ENCODE results near the gene PTPN11.
"Not testable (repeated sequence)": the region's sequence is repeated elsewhere in the genome, so short reads cannot be mapped to it uniquely, and the experiment has no call there.

Gene PTPN11

DNA sequence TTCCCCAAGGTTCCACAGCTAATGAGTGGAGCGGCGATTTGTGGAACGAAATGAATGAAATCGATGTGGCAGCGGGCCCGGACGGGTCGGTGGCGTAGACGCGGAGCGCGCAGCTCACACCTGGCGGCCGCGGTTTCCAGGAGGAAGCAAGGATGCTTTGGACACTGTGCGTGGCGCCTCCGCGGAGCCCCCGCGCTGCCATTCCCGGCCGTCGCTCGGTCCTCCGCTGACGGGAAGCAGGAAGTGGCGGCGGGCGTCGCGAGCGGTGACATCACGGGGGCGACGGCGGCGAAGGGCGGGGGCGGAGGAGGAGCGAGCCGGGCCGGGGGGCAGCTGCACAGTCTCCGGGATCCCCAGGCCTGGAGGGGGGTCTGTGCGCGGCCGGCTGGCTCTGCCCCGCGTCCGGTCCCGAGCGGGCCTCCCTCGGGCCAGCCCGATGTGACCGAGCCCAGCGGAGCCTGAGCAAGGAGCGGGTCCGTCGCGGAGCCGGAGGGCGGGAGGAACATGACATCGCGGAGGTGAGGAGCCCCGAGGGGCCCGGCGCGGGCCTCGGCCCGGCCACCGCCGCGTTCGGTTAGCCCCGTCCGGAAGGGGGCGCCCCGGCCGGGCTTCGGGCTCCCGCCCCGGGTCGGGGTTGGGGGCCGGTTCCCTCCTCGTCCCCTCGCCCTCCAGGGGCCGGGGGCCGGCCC is at the start of gene PTPN11:
Gene PTPN11, plus strand, starts transcription at position 340 of the 689 bp plus-strand sequence. Its CDS starts 165 bp downstream, at position 505.
- DNase-seq (ENCODE audit: low read depth, low spot score) = no peak

DNA sequence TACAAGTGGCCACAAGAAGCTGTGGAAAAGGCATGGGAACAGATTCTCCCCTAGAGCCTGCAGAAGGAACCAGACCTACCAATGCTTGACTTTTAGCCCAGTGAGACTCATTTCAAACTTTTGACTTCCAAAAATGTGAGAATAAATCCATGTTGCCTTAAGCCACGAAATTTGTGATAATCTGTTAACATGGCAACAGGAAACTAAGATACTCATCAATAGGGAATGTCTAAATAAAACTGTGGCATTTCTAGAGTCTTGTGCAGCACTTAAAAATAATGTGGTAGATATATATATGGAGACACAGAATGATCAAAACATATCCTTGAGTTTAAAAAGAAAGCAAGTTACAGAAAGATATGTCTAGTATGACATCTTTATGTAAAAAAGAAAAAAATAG is 48.5 kb upstream of the PTPN11 start:
- no peak for DNase-seq (ENCODE audit: low read depth, low spot score)

- no peak for DNase-seq (ENCODE audit: low read depth, low spot score)
These were observed 47.8 kb upstream of the PTPN11 start for GRCh38 chr12:112370868-112371510.

DNA sequence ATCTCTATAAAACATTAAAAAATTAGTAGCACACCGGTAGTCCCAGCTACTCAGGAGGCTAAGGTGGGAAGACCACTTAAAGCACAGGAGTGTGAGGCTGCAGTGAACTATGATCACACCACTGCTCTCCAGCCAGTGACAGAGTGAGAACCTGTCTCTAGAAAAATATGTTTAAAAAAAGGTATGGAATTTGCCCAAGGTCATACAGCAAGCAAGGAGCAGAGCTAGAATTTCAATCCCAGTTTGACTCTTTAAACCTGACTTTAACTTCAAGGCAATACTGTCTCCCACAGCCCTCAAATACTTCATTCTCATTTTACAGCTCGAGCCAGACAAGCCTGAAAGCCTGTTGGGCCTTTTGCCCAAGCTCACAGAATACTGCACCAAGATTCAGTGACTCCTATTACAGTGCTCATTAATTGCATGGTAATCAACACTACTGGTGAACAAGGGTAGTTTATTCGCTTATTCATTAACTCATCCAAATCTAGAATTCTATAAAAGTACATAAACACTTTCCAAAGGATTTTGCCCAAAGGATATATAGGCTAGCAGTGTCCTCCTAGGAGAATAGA is 44.5 kb upstream of the PTPN11 start:
- DNase-seq (ENCODE audit: low read depth, low spot score) = no peak

DNA sequence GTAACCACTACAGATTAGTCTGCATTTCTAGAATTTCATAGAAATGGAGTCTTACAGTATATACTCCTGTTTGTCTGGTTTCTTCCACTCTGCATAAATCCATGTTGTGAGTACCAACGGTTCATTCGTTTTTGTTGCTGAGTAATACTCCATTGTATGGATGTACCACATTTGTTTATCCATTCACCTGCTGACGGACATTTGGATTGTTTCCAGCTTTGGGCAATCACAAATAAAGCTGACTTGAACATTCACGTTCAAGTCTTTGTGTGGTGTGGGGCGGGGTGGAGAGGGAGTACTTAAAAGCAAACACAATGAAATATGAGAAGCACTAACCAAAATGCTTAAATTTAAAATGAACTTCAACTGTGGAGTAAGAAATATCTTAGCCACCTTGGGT is 43.6 kb upstream of the PTPN11 start:
- DNase-seq (ENCODE audit: low read depth, low spot score) = no peak

- DNase-seq (ENCODE audit: low read depth, low spot score) = no peak
These were observed 37.9 kb upstream of the PTPN11 start for GRCh38 chr12:112380663-112381405.

- no peak for DNase-seq (ENCODE audit: low read depth, low spot score)
These were observed 37.3 kb upstream of the PTPN11 start for GRCh38 chr12:112381406-112381882.

DNA sequence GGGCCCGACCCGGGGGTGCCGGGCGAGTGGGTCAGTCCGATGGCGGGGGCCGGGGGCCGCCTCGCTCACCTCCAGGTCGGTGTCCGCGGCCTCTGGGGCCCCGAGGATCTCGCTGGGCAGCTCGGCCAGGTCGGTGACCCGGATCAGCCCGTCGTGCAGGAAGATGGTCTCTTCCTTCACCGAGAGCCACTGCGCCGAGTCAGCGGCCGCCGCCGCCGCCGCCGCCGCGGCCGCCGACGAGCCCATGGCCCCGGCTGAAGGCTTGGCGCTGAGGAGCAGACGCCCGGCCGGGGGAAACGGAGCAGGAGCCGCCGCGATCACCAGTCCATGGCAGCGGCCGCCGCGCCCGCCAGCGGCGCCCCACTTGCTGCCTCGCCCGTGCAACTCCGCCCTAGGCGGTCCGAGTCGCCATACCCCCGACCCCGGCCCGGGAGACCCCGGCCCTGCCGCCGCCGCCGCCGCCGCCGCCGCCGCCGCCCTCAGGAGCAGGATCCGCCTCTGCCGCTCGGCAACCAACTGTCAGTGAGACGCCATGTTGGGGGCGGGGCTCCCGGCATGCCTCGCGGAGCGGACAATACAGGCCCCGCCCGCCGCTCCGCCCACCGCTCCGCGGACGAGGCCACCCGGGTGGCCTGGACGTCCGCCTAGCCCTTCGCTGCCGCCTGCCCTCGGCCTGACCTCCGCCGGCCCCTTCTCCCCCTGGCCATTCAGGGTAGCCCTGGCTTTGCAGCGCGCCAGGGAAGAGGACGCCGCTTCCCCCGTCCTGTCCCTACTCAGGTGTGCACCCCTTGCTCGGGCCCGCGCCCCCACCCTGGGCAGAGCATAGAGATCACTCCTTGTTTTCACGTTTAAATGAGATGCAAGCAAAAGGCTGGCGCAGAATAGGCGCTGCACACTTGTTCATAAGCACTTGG is 36.6 kb upstream of the PTPN11 start, which contains the start of gene HECTD4:
Gene HECTD4, minus strand, starts transcription at position 549 of the 914 bp plus-strand sequence. Its CDS starts 303 bp downstream, at position 246.
- DNase-seq (ENCODE audit: low read depth, low spot score) = peak; percentile 40

- DNase-seq (ENCODE audit: low read depth, low spot score) = no peak
These were observed 35.9 kb upstream of the PTPN11 start for GRCh38 chr12:112382866-112383265.

DNA sequence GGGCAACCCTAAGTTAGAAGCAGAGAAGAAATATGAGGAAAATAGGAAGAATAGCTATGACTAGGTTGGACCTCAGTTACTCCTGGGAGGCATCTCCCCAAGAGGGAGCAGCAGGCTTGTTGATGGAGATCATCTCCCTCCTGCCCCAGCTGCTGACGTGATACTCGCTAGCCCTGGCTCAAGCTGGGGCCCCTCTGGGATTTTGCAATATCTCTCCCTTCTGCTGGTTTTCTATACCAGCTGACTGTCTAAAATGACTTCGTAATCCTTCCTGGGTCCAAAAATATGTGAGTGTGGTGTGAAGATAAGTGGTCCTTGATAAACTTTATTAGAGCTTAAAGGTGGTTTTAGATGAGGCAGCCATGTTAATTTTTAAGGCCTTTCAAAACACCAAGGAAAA is 32.0 kb upstream of the PTPN11 start:
- DNase-seq (ENCODE audit: low read depth, low spot score) = no peak

DNA sequence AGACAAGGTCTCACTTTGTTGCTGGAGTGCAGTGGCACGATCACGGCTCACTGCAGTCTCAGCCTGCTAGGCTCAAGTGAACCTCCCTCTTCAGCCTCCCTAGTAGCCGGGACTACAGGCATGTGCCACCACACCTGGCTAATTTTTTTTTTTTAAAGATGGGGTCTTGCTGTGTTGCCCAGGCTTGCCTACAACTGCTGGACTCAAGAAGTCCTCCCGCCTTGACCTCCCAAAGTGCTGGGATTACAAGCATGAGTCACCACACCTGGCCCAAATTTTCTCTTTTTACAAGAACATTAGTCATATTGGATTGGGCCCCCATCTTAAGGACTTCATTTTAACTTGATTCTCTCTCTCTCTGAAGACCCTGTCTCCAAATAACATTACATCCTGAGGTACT is 29.5 kb upstream of the PTPN11 start:
- no peak for DNase-seq (ENCODE audit: low read depth, low spot score)

GRCh38 chr12:112389922-112390654 is 28.7 kb upstream of the PTPN11 start:
- DNase-seq (ENCODE audit: low read depth, low spot score) = not testable (repeated sequence)

DNA sequence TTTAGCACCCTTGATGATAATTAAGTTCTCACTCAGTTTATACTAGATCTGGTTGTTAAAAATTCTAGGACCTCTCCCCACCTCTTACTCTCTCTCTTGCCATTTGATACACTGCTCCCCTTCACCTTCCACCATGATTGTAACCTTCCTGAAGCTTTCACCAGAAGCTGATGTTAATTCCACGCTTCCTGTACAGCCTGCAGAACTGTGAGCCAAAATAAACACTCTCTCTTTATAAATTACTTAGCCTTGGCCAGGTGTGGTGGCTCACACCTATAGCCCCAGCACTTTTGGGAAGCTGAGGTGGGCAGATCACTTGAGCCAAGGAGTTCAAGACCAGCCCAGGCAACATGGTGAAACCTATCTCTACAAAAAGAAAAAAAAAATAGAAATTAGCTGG is 25.4 kb upstream of the PTPN11 start:
- no peak for DNase-seq (ENCODE audit: low read depth, low spot score)

GRCh38 chr12:112401054-112401453 is 17.7 kb upstream of the PTPN11 start:
- no peak for DNase-seq (ENCODE audit: low read depth, low spot score)

DNA sequence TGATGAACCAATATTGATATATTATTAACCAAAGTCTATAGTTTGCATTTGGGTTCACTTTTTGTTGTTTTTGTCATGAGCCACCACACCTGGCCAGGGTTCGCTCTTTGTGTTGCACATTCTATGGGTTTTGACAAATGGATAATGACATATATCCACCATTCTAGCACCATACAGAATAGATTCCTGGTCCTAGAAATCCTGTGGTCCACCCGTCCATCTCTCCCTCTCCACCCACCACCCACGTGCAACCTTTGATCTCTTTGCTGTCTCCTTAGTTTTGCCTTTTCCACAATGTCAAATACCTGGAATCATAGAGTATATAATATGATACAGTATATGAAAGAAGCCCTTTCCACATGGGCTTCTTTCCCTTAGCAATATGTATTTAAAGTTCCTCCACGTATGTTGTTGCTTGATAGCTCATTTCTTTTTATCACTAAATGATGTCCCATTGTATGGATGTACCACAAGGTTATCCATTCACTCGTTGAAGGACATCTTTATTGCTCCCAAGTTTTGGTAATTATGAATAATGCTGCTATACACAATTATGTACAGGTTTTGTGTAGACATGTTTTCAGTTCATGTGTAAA is 16.7 kb upstream of the PTPN11 start:
- no peak for DNase-seq (ENCODE audit: low read depth, low spot score)

DNA sequence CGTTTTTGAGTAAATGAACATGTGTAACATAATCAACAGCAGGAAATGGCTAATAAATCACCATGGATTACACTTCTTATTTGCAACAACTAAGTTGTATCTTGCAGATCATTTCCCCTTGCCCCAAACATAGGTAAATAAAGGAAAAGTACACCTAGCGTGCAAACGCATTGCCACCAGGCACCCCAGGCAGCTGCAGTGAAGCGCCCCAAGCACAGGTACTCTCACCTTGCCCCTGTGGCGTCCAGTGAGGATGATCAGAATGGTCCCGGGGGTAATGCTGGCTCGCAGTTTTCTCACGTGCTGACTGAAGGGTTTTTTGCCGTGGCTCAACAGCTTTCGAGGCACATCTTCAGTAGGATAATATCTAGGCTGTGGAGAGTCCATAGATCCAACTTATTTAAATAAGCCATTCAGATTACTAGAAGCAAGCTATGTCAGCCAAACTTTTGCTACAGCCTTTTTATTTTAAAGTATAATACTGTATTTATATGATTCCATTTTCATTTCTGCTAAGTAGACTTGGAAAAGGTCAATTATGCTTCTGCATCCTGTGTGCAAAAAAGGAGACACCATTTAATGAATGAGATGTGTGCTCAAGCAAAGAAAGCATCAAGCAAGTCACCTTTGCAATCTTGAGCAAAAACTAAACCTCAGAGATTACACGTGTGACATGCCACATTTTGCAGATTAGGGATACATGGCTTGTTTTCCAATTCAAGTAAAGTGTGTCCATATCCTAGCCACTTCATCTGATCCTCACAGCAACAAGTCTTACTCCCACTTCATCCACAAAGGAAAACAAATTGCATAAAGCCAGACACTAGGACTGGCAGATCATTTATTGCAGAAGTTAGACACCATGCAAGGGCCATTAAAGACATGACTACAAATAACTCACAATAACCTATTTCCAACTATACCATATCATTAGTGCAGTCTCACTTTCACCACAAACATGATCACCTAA is 11.9 kb upstream of the PTPN11 start:
- DNase-seq (ENCODE audit: low read depth, low spot score) = no peak

DNA sequence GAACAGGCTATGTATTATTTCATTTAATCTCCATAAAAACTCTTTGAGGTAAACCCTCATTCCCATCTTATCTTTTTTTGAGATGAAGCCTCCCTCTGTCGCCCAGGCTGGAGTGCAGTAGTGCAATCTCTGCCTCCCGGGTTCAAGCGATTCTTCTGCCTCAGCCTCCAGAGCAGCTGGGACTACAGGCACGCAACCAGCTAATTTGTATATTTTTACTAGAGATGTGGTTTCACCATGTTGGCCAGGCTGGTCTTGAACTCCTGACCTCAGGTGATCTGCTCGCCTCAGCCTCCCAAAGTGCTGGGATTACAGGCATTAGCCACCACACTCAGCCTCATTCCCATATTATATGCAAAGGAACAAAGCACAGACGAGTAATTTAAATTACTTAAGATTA is 11.1 kb upstream of the PTPN11 start:
- not testable (repeated sequence) for DNase-seq (ENCODE audit: low read depth, low spot score)

DNA sequence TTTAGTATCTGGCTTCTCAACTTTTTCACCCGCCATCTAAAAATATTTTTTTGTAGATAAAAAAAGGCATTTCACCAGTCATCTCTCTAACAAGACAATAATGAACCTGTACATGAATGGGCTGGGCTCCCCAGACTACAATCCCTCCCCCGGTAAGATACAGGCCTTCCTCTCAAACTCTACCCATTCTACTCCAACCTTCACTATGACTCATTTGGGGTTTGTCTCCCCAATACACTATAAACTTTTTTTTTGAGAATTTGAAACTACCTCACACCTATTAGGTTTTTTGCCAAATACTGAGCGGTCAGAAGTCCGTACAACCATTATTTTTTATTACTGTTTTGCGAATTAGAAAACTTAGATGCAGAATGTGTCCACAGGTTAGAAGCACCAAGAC is 10.1 kb upstream of the PTPN11 start:
- DNase-seq (ENCODE audit: low read depth, low spot score) = no peak
